ENCODE results near the gene ASCC1.

Gene ASCC1

GRCh38 chr10:72096115-72097000 is 119.7 kb downstream of the ASCC1 start:
- no peak for DNase-seq

DNA sequence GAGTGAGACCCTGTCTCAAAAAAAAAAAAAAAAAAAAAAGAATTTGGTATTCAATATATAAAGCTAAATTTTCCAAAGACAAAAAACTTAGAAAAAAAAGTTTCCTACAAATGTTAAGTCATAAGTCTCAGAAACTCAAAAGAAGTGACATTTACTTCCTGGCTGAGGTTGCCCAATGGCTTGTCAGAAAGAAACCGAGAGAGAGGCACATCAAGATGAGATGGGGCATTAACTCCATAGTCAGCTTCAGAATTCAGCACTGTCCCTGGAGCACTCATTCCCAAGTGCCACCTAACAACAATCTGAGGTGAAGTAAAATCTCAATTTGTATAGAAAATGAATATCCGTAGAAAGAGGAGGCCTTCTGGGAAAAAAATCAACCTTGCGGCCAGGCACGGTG is 120.9 kb downstream of the ASCC1 start:
- DNase-seq: no peak

DNA sequence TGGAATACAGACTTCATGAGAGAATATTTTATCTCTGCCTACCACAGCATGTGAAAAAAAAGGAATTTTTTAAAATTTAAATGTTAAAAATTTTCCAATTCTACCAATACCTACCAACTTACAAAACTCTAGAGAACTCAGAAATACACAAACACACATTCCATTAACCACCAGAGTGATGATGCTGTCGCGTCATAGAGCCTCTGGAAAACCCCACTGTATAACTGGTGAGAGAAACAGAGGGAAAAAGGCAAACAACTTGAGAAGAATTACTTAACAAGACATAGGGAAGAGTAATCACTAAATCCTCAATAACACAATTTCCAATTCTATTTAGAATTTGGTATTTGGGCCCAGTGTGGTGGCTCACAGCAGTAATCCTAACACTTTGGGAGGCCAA is 121.5 kb downstream of the ASCC1 start:
- no peak for DNase-seq

DNA sequence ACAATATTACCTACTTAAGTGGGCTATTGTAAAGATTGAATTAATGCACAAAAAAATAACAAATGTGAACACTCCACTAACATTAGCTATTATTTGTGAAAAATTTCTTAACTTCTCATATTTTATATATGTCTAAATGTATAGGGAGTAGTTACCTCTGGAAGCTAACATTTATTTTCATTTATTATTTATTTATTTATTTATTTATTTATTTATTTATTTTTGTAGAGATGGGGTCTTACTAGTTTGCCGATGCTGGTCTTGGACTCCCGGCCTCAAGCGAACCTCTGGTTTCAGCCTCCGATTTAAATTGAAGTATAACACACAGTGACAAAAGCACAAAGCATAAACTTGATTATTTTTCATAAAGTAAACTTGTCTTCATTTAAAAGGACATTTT is 122.6 kb downstream of the ASCC1 start:
- no peak for DNase-seq

GRCh38 chr10:72092987-72093386 is 123.1 kb downstream of the ASCC1 start:
- DNase-seq: no peak

DNA sequence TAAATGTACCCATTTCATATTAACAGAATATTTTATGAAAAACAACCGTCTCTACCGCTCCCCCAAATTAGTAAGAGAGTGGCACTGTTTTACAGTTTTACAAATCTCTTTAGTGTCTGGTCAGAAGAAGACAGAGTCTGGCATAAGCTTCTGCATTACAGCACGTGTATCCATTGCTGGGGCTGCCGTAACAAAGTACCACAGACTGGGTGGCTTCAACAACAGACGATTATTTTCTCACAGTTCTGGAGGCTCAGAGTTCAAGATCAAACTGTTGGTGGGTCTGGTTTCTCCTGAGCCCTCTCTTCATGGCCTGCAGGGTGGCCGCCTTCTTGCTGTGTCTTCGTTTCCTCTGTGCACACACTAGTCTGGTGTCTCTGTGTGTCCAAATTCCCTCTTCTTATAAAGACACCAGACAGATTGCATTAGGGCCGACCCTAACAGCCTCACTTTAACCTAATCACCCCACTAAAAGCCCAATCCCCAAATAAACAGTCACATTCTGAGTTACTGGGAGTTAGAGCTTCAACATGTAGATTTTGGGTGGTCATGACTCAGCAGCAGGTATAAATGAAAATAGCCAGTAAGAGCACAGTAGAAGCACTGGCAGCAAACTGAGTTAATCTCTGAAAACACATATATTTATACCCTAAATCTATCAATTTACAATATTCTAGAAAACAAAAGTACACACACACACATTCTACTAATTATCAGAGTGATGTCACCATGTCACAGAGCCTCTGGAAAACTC is 123.7 kb downstream of the ASCC1 start:
- DNase-seq: no peak

DNA sequence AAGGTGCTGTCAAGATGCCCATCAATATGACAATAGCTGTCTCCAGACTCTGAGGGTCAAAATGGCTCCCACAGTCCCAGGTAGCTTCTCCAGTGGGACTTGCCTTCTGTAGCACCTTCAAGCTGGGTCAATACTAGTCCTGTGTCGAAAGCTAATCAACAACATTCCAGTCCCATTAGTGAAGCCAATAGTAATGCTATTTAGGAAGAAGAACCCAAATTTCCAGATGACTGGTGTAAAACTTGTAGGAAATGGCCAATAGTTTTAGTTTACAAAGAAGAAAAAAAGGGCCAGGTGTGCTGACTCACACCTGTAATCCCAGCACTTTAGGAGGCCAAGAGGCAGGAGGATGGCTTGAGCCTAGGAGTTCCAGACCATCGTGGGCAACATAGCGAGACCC is 125.8 kb downstream of the ASCC1 start:
- DNase-seq: no peak

GRCh38 chr10:72089618-72090017 is 126.5 kb downstream of the ASCC1 start:
- DNase-seq: no peak

DNA sequence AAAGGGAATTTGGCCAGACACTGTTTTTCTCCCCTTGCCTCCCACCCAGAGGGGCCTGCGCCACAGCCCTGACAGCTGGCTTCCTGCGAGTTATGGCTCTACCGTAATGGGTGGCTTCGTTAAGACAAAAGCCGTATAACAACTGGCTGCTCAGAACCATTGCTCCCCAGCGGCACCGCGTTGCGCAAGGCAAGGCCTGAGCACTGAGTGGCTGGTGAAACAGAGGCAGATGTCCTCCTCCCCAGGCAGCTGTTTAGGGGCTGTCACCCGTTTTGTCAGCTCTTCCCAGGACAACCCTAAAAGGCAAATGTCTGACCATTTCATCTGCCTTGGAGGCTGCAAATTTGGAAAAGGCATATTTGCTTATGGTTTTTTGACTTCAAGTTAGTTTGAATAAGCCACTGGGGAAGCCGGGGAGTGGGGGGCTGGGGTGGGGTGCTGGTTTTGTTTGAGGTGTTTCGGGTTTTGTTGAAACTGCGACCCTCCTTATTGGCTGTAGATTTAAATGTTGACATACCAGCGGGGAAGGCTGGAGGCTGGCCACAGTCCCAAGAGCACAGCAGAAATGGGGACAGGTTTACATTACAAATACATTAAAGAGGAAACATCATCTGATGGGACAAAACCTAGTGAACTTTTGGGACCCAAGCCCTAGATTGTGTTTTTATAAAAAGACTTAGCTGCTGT is 127.0 kb downstream of the ASCC1 start:
- no peak for DNase-seq

DNA sequence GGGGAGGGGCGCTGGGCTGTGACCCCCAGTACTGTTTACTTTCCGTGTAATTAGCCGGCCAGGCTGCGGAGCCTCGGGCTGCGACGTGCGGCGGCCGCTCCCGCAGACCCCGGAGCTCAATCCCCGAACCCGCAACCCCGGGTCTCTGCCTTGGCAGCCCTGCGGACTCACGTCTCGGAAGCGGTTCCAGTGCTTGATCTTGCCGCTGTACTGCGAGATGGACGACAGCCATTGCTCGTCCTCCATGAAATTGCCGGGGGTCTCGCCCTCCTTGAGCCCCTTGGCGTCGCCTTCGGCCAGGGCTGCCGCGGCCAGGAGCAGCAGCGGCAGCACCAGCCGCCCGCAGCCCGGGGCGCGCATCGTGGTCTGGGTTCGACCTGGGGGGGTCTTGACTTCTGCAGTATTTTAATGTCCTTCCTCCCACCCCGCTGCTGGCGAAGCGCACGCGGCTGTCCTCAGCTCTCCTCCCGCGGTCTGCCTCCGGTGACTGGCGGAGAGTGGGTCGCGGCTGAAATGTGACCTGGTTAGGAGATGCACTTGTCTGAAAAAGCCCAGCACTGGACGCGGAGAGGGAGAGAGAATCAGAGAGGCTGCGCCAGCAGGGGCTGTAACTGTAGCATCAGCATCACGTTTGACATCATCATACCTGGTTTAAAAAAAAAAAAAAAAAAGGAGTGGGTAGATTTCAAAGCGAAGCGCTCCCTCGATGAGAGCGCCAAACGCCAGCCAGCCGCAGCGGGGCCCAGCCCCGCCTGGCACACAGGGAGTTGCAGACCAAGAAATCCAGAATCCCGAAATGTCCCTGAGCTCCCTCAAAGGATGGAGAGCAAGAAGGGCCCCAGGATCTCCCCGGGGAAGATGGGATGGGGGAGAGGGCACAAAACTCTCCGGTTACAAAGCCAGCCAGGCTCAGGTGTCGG is 127.8 kb downstream of the ASCC1 start, which contains the start of gene SPOCK2:
Gene SPOCK2, minus strand, starts transcription at position 583 of the 920 bp plus-strand sequence. Its CDS starts 223 bp downstream, at position 360.
- DNase-seq: no peak

GRCh38 chr10:72087392-72087968 is 128.6 kb downstream of the ASCC1 start:
- DNase-seq: no peak

- DNase-seq: no peak
These were observed 129.3 kb downstream of the ASCC1 start for GRCh38 chr10:72086466-72087391.

DNA sequence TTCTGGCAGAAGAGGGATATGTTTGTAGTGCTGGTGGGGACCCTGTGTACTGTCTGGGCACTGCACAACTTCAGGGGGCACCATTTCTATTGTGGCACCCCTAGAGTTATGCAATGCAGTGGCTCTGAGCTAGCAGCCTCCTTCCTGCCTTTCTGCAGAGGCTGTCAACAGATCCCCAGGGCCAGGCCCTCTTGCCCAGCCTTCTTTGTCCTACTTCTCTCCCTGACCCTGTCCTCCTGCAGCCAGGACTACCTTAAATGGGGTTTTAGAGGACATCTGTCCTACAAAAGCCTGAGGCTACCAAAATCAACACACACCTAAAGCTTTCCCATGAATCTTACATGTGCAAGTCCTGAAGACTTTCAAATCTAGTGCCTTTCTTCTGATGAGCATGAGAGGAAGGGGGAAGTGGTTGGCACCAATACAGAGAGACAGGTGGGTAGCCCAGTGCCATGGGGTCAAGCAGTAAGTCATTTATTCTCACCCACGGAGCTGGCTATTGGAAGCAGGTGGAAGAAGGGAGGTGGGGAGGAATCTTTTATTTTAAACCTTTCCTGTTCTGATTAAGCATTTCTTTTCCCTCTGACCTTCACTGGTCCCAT is 130.1 kb downstream of the ASCC1 start:
- DNase-seq: no peak

- DNase-seq: no peak
These were observed 130.9 kb downstream of the ASCC1 start for GRCh38 chr10:72085166-72085565.

DNA sequence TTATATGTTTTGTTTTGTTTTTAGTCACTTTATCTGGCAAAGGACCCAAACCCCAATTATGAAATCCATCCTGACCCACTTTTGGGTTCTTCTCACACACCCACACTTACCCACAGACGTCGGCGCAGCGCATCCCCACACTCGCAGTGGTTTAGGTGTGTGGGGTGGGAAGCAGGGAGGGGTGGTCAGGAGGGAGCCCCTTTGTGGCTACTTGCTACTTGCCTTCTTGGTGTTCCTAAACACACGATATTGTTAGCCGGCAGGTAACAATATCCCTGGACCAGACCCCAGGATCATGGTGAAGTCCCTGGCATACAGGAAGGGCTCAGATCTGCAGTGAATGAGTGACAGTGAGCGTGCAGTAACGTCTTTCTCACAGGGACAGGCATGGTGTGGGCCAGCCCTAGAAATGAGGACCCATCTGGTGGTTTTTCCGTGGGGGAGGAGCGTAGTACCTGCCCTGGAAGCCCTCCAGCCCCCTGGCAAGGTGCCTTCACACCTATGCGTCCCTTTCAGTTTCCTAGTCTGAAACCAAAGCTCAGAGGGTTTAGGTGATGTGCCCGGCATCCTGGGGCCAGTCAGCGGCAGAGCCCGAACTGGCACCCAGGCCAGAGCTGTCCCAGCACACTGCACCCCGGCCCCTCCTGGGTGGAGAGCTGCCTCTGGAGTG is 132.2 kb downstream of the ASCC1 start:
- no peak for DNase-seq

GRCh38 chr10:72082856-72083789 is 133.0 kb downstream of the ASCC1 start:
- no peak for DNase-seq

GRCh38 chr10:72081772-72082590 is 134.1 kb downstream of the ASCC1 start:
- DNase-seq: no peak

- no peak for DNase-seq
These were observed 134.9 kb downstream of the ASCC1 start for GRCh38 chr10:72081210-72081609.
